NCI-H146 treated with DMSO at 0.1 percent for 48 hours (cell line): ENCODE results near the gene PCDHB2.
"Not testable (repeated sequence)": the region's sequence is repeated elsewhere in the genome, so short reads cannot be mapped to it uniquely, and the experiment has no call there.

Experiments used
- DNase-seq: peaks from one replicate; lab custom pipeline; 2025; ENCODE audit not compliant: unreplicated experiment; lab: John Stamatoyannopoulos, UW

Gene PCDHB2

DNA sequence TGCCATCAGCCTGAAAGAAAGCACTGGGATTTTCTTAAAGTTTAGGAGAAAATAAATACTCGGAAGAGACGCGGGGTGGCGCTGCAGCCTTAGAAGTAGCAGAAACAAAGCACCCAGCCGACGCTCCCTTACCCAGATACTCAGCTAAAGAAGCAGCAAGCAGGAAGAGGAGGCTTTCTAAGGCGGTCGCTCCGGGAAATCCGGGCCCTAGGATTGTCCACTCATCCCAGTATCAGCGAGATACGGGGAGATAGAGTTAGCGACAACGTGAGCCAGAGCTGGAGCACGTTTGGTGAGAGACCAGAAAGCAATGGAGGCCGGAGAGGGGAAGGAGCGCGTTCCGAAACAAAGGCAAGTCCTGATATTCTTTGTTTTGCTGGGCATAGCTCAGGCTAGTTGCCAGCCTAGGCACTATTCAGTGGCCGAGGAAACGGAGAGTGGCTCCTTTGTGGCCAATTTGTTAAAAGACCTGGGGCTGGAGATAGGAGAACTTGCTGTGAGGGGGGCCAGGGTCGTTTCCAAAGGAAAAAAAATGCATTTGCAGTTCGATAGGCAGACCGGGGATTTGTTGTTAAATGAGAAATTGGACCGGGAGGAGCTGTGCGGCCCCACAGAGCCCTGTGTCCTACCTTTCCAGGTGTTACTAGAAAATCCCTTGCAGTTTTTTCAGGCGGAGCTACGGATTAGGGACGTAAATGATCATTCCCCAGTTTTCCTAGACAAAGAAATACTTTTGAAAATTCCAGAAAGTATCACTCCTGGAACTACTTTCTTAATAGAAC lies at the start of gene PCDHB2:
Gene PCDHB2, plus strand, starts transcription at position 135 of the 782 bp plus-strand sequence. Its CDS starts 176 bp downstream, at position 311.
- DNase-seq = peak; percentile 75

DNA sequence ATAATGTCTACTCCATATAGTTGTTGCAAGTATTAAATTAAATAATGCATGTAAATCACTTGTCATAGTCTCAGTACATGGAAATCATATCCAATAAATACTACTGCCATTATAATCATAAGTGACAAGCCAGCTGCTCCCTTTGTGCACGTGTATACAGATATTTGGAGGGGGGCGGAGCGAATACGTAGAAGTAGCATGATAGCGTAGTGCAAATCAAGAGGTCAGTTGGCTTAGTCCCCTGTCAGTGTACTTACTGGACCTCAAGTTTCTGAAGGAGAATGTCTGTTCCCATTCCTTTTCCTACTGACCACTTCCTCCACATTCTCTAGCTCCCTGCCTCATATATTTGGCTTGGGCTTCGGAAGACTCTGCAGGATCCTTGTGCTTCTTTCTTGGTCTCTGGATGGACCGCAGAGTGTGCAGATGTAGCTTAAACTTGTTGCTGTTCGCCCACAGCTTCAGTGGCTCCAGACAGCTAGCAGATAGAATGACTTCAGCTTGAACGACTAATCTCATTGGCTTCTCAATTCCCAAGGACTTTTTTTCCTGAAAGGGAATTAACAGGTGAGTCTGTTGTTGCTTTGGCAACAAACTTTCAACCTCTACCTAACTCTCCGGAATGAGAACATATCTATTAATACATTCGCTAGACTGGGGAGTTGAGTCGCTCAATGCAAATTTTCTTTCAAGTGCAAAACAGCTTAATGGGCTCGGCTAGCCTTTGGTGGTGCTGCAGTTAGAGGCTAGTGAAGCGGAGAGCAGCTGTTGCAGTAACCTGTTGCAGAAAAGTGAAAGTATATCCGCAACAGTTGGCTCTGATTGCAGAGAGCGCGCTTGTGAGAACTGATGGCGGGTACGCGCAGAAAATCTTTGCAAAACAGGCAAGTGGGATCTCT lies 43.5 kb upstream of the PCDHB2 start, which contains the start of gene PCDHB1:
Gene PCDHB1, plus strand, starts transcription at position 753 of the 899 bp plus-strand sequence. Its CDS starts 97 bp downstream, at position 850.
- DNase-seq = peak; percentile 27

DNA sequence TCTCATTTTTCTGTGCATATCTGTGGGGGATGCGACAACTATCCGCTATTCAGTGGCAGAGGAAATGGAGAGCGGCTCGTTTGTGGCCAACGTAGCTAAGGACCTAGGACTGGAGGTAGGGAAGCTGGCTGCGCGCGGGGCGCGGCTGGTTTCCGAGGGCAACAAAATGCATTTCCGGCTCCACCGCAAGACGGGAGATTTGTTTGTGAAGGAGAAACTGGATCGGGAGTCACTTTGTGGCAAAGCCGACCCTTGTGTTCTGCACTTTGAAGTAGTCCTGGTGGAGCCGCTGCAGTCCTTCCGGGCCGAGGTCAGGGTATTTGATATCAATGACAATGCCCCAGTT lies 42.9 kb upstream of the PCDHB2 start:
- no peak for DNase-seq

DNA sequence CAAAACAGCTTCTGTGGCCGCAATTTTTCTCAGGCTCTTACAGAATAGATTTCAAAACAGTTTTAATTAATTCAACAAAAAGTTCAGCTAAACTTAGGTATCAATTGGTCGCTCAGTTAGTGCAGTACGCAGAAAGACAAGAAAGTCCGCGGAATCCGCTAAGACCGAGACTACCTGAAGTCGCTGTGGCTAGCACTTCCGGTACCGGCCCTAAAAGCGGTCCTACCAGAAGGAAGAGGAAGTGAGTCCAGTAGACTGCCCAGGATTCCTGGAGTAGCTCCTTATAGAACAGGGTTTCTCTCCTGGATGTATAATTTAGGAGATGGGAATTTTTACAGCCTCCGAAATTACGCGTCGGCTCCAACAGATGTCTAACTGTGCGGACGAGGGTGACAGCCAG lies 16.6 kb upstream of the PCDHB2 start:
- DNase-seq = no peak

DNA sequence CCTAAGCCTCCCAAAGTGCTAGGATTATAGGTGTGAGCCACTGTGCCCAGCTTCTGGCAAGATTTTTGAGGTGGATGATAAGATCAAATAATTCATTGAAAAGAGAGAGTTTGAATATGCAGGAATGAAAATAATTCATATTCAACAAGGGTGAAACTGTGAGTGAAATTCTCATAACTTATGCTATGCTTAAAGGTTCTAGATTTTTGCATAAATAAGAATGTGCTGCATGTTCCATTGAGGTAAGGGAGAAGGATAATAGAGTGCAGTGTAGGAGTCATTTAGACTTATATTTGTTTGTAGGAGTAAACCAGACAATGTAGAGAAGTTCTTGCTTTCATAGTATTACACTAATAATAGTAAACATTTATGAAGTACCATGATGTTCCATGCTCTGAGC lies 12.2 kb upstream of the PCDHB2 start:
- DNase-seq = no peak

DNA sequence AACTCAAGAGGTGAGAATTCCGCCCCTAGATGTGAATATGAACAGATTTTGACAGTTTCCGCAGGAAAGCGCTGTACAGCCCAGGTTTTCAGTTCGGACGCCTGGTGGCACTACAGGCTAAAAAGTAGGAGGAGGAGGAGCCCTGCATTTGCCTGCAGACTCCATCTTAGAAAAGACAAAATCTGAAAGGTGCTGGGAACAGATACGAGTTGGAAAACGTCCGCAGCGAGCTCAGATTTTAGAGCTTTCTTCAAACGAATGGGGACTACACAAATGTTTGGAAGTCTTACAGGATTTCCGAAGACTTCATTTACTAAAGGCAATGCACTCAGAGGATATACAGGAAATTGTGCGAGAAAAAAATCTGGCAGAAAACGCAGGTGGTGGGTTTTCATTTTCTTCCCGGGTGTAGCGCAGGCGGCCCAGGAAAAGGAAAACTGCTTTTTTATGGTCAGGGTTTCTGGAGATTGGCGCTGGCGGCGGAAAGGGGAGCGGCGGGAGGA lies 9.9 kb upstream of the PCDHB2 start:
- peak; percentile 49 for DNase-seq

DNA sequence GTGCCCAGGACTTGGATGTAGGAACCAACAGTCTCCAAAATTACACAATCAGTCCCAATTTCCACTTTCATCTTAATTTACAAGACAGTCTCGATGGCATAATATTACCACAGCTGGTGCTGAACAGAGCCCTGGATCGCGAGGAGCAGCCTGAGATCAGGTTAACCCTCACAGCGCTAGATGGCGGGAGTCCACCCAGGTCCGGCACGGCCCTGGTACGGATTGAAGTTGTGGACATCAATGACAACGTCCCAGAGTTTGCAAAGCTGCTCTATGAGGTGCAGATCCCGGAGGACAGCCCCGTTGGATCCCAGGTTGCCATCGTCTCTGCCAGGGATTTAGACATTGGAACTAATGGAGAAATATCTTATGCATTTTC lies 837 bp downstream of the PCDHB2 start:
- no peak for DNase-seq

DNA sequence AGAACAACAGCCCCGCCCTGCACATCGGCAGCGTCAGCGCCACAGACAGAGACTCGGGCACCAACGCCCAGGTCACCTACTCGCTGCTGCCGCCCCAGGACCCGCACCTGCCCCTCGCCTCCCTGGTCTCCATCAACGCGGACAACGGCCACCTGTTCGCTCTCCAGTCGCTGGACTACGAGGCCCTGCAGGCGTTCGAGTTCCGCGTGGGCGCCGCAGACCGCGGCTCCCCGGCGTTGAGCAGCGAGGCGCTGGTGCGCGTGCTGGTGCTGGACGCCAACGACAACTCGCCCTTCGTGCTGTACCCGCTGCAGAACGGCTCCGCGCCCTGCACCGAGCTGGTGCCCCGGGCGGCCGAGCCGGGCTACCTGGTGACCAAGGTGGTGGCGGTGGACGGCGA lies 1.8 kb downstream of the PCDHB2 start:
- DNase-seq = not testable (repeated sequence)

DNA sequence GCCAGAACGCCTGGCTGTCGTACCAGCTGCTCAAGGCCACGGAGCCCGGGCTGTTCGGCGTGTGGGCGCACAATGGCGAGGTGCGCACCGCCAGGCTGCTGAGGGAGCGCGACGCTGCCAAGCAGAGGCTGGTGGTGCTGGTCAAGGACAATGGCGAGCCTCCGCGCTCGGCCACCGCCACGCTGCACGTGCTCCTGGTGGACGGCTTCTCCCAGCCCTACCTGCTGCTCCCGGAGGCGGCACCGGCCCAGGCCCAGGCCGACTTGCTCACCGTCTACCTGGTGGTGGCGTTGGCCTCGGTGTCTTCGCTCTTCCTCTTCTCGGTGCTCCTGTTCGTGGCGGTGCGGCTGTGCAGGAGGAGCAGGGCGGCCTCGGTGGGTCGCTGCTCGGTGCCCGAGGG lies 2.2 kb downstream of the PCDHB2 start:
- not testable (repeated sequence) for DNase-seq

DNA sequence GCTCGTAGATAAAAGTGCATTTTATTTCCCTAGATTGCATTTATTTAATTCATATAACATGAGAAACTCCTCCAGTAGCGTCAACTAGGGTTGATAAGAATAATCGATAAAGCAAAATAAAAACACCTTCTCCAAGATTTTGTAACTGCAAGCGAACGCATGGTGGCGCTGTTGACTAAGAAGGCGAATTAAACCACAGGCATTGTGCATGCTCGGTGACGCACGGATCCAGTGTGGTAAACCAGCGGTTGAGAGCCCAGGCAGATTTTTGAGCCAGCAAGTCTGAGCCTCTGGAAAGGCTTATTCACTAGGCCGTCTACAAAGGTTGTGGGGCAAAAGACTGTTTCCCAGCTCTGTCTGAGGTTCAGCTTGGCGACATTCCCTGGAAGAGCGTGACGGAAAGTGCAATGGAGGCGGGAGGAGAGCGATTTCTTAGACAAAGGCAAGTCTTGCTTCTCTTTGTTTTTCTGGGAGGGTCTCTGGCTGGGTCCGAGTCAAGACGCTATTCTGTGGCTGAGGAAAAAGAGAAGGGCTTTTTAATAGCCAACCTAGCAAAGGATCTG lies 5.9 kb downstream of the PCDHB2 start, which contains the start of gene PCDHB3:
Gene PCDHB3, plus strand, starts transcription at position 231 of the 563 bp plus-strand sequence. Its CDS starts 177 bp downstream, at position 408.
- no peak for DNase-seq

DNA sequence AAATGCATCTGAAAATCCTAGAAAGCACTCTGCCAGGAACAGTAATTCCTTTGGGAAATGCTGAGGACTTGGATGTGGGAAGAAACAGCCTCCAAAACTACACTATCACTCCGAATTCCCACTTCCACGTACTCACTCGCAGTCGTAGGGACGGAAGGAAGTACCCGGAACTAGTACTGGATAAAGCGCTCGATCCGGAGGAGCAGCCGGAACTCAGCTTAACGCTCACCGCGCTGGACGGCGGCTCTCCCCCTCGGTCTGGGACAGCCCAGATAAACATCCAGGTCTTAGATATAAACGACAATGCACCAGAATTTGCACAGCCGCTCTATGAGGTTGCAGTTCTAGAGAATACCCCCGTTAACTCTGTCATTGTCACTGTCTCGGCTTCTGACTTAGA lies 6.6 kb downstream of the PCDHB2 start:
- DNase-seq = no peak

DNA sequence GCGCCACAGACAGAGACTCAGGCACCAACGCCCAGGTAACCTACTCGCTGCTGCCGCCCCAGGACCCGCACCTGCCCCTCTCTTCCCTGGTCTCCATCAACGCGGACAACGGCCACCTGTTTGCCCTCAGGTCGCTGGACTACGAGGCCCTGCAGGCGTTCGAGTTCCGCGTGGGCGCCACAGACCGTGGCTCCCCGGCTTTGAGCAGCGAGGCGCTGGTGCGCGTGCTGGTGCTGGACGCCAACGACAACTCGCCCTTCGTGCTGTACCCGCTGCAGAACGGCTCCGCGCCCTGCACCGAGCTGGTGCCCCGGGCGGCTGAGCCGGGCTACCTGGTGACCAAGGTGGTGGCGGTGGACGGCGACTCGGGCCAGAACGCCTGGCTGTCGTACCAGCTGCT lies 7.7 kb downstream of the PCDHB2 start:
- DNase-seq = not testable (repeated sequence)

DNA sequence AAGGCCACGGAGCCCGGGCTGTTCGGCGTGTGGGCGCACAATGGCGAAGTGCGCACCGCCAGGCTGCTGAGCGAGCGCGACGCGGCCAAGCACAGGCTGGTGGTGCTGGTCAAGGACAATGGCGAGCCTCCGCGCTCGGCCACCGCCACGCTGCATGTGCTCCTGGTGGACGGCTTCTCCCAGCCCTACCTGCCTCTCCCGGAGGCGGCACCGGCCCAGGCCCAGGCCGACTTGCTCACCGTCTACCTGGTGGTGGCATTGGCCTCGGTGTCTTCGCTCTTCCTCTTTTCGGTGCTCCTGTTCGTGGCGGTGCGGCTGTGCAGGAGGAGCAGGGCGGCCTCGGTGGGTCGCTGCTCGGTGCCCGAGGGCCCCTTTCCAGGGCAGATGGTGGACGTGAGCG lies 8.1 kb downstream of the PCDHB2 start:
- not testable (repeated sequence) for DNase-seq

DNA sequence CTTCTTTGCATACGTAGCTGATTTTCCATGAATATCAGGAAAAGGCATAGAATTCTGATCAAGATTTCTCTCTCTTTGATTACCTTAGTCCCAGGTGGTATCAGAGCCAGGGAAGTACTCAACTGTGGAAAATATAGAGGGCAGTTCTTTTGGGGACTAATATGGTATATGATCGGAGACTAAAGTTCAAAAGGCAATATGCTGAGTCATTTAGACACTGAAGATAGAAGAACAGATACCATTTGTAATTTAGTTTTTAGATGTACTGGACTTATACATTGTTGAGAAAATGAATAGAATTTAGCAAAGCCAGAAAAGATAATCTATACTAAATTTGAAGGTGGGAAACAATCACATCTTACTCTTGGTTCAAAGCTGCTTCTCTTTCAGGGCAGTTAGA lies 10.9 kb downstream of the PCDHB2 start:
- DNase-seq = no peak

DNA sequence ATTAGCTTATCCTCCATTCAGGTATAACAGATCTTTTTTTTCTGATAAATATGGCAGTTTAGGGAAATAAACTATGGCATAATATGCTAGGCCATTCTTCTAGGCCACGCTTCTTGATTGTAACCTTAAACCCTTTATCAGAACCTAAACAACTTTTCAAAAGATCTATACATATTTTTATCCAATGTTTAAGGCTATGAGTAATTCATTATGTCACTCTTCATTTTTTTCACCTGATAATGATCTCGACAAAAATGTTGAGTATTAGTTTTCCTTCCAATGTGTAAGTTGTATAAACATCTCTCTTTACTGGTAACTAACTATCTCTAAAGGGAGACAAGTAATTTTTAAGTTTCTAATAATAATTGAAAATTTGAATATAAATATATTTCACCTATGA lies 24.8 kb downstream of the PCDHB2 start:
- DNase-seq = no peak

DNA sequence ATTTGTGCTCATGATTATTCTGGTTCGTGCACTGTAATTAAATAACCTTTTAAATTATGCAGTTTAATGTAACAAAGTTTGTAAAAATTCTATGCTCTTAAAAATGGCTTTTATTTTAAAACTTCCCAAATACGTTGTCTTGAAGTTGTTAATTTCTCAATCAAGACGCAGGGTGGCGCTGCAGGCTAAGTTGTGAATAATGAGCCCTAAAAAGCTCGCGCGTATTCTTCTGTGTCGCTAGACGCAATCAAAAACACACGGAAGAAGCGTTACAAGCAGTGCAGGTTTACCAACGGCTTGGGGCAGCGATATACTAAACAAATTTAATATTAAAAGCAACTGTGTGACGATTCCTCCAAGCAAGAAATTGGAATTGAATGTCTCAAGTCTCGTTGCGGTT lies 27.1 kb downstream of the PCDHB2 start, which contains the start of gene PCDHB4:
Gene PCDHB4, plus strand, starts transcription at position 256 of the 400 bp plus-strand sequence. CDS start 181 bp downstream, outside the sequence.
- DNase-seq = no peak

DNA sequence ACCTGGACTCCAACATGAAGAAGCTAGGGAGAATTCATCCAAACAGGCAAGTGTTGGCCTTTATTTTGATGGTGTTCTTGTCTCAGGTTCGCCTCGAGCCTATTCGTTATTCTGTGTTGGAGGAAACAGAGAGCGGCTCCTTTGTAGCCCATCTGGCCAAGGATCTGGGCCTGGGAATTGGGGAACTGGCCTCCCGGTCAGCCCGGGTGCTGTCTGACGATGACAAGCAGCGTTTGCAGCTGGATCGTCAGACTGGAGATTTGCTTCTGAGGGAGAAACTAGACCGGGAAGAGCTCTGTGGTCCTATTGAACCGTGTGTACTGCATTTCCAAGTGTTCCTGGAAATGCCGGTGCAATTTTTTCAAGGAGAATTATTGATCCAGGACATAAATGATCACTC lies 27.6 kb downstream of the PCDHB2 start:
- DNase-seq = no peak

DNA sequence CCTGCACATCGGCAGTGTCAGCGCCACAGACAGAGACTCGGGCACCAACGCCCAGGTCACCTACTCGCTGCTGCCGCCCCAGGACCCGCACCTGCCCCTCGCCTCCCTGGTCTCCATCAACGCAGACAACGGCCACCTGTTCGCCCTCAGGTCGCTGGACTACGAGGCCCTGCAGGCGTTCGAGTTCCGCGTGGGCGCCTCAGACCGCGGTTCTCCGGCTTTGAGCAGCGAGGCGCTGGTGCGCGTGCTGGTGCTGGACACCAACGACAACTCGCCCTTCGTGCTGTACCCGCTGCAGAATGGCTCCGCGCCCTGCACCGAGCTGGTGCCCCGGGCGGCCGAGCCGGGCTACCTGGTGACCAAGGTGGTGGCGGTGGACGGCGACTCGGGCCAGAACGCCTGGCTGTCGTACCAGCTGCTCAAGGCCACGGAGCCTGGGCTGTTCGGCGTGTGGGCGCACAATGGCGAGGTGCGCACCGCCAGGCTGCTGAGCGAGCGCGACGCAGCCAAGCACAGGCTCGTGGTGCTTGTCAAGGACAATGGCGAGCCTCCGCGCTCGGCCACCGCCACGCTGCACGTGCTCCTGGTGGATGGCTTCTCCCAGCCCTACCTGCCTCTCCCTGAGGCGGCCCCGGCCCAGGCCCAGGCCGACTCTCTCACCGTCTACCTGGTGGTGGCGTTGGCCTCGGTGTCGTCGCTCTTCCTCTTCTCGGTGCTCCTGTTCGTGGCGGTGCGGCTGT lies 29.2 kb downstream of the PCDHB2 start:
- DNase-seq = not testable (repeated sequence)

DNA sequence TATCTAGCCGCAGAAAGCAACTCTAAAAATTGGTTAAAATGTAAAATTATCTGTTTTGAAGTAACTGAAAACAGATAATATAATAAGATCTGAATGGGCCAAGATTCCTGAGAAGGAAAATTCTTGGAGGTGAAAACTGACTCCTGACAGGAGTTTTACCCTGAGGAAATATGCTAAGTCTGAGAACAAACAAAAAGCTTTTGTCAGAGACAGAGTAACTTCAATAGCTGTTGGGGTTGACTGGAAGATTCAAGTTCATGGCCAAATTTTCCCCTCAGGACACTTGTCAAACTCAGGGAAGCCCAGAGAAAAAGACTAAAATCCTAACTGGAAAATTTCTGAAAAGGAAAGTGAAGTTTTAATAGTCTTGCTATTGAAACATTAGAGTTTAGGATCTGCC lies 32.9 kb downstream of the PCDHB2 start:
- no peak for DNase-seq

DNA sequence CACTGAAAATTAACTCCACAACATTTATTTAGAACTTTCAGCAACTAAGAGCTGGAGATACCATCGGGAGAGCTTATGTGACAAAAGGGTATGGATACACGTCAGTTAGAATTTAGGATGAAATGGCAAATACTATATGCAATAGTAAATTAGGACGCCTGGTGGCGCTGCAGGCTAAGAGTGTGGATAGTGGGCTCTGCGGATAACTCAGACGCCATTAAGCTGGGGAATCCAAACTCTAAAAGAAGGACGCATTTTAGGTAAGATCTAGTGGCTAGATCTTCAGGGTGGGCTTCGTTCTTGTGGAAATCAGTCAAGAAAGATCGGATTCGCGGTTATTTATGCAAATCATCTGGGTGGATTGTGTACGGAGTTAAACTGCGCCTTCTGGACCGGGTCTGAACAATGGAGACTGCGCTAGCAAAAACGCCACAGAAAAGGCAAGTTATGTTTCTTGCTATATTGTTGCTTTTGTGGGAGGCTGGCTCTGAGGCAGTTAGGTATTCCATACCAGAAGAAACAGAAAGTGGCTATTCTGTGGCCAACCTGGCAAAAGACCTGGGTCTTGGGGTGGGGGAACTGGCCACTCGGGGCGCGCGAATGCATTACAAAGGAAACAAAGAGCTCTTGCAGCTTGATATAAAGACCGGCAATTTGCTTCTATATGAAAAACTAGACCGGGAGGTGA lies 40.8 kb downstream of the PCDHB2 start, which contains the start of gene PCDHB5:
Gene PCDHB5, plus strand, starts transcription at position 177 of the 688 bp plus-strand sequence. Its CDS starts 229 bp downstream, at position 406.
- peak; percentile 32 for DNase-seq
